ENCODE measurements around the gene CAMK4. TPM values are rescaled to one million over a fixed set of nuclear protein-coding genes. Genes with fewer than 3 reads are reported as not detected.

Gene CAMK4
- total RNA-seq, 1 experiment from 2014 or later, result 23.3 TPM

DNA sequence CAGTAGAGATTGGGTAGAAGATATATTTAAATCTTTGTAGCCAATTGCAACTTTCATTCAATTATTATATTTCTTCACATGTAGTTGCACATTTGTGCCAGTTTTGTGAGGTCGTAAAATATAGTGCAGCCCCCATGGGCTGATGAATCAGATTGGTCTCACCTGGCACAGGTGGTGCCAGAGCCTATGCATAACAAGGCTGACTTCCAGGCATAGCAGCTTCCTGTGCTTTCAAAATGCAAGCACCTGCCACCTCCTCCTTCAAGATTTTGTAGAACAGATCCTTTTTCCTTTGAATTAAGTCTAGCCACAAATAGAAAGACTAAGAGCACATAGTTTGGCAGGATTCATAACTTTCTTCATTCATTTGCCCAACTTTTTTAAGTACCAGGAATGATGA, 201.0 kb downstream of the CAMK4 start:
- H3K4me1 Mint-ChIP-seq (ENCODE audit: low read depth, unreplicated experiment), result no peaks in the 10 kb centered on the region
- H3K27me3 Mint-ChIP-seq (ENCODE audit: unreplicated experiment), result no peaks in the 10 kb centered on the region
- H3K36me3 Mint-ChIP-seq (ENCODE audit: insufficient read depth, unreplicated experiment), result no peaks in the 10 kb centered on the region
- BruUV-seq (replicated peaks), result no TSS peak
- TF ChIP-seq CTCF (IDR thresholded peaks at IDR 0.05; ENCODE audit: unreplicated experiment), result no peak
- no peak overlapping the region for H3K27ac Mint-ChIP-seq (ENCODE audit: unreplicated experiment)
- no peak overlapping the region for H3K4me3 Mint-ChIP-seq (ENCODE audit: low read depth, unreplicated experiment)
- intact Hi-C loops (cut with micrococcal nuclease; ENCODE audit: unreplicated experiment), result no loop called here
- no peaks in the 10 kb centered on the region for H3K9me3 Mint-ChIP-seq (ENCODE audit: low read depth, unreplicated experiment)
- DNase-seq, result no peak
- CTCF ChIA-PET, result no interaction called here

DNA sequence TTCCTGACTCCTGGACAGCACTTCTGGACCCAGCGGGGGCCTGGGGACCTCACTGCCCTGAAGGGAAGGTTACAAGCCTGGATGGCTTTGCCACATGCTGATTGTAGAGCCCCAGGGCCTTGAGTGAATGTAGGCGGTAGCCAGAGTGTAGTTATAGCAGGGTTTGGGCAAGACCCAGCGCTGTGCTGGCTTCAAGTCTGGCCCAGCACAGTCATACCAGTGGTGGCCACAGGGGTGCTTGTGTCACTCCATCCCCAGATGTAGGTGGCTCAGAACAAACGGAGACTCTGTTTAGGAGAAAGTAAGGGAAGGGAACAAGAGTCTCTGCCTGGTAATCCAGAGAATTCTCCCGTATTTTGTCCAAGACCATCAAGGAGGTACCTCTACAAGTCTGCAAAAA, 203.6 kb downstream of the CAMK4 start:
- CTCF ChIA-PET, result no interaction called here
- no peaks in the 10 kb centered on the region for H3K36me3 Mint-ChIP-seq (ENCODE audit: insufficient read depth, unreplicated experiment)
- H3K4me3 Mint-ChIP-seq (ENCODE audit: low read depth, unreplicated experiment), result no peak overlapping the region
- TF ChIP-seq CTCF (IDR thresholded peaks at IDR 0.05; ENCODE audit: unreplicated experiment), result no peak
- no peaks in the 10 kb centered on the region for H3K4me1 Mint-ChIP-seq (ENCODE audit: low read depth, unreplicated experiment)
- H3K9me3 Mint-ChIP-seq (ENCODE audit: low read depth, unreplicated experiment), result peaks cover 2% of the 10 kb centered on the region
- no peak overlapping the region for H3K27ac Mint-ChIP-seq (ENCODE audit: unreplicated experiment)
- no peaks in the 10 kb centered on the region for H3K27me3 Mint-ChIP-seq (ENCODE audit: unreplicated experiment)
- BruUV-seq (replicated peaks), result no TSS peak
- no peak for DNase-seq
- intact Hi-C loops (cut with micrococcal nuclease; ENCODE audit: unreplicated experiment), result no loop called here

GRCh38 chr5:111432883-111433536, 208.8 kb downstream of the CAMK4 start:
- H3K4me3 Mint-ChIP-seq (ENCODE audit: low read depth, unreplicated experiment), result no peak overlapping the region
- peaks cover 2% of the 10 kb centered on the region for H3K9me3 Mint-ChIP-seq (ENCODE audit: low read depth, unreplicated experiment)
- CTCF ChIA-PET, result no interaction called here
- DNase-seq, result no peak
- H3K27me3 Mint-ChIP-seq (ENCODE audit: unreplicated experiment), result no peaks in the 10 kb centered on the region
- intact Hi-C loops (cut with micrococcal nuclease; ENCODE audit: unreplicated experiment), result no loop called here
- no peak for TF ChIP-seq CTCF (IDR thresholded peaks at IDR 0.05; ENCODE audit: unreplicated experiment)
- no TSS peak for BruUV-seq (replicated peaks)
- H3K36me3 Mint-ChIP-seq (ENCODE audit: insufficient read depth, unreplicated experiment), result no peaks in the 10 kb centered on the region
- no peak overlapping the region for H3K27ac Mint-ChIP-seq (ENCODE audit: unreplicated experiment)
- no peaks in the 10 kb centered on the region for H3K4me1 Mint-ChIP-seq (ENCODE audit: low read depth, unreplicated experiment)

- BruUV-seq (replicated peaks), result no TSS peak
- no peaks in the 10 kb centered on the region for H3K27me3 Mint-ChIP-seq (ENCODE audit: unreplicated experiment)
- no peak for DNase-seq
- intact Hi-C loops (cut with micrococcal nuclease; ENCODE audit: unreplicated experiment), result no loop called here
- H3K4me1 Mint-ChIP-seq (ENCODE audit: low read depth, unreplicated experiment), result no peaks in the 10 kb centered on the region
- no peak overlapping the region for H3K4me3 Mint-ChIP-seq (ENCODE audit: low read depth, unreplicated experiment)
- H3K9me3 Mint-ChIP-seq (ENCODE audit: low read depth, unreplicated experiment), result peaks cover 2% of the 10 kb centered on the region
- CTCF ChIA-PET, result no interaction called here
- TF ChIP-seq CTCF (IDR thresholded peaks at IDR 0.05; ENCODE audit: unreplicated experiment), result no peak
- no peak overlapping the region for H3K27ac Mint-ChIP-seq (ENCODE audit: unreplicated experiment)
- no peaks in the 10 kb centered on the region for H3K36me3 Mint-ChIP-seq (ENCODE audit: insufficient read depth, unreplicated experiment)
Observed at GRCh38 chr5:111434800-111435199, 210.6 kb downstream of the CAMK4 start.
